ENCODE data around the gene RFX1. TPM values are rescaled to one million over a fixed set of nuclear protein-coding genes. Genes with fewer than 3 reads are reported as not detected.

RFX1 gene
- total and polyA plus RNA-seq, 2 experiments from 2014 or later, result 2.2 to 2.4 TPM

- no peak overlapping the region for H3K27ac ChIP-seq
These were observed 59.7 kb downstream of the RFX1 start for GRCh38 chr19:13946414-13946813.

GRCh38 chr19:13942023-13942684 is 64.0 kb downstream of the RFX1 start:
- no peak for TF ChIP-seq EZH2 (IDR thresholded peaks at IDR 0.05; ENCODE audit: borderline replicate concordance)
- TF ChIP-seq EZH2phosphoT487 (IDR thresholded peaks at IDR 0.05; ENCODE audit: low read depth, severe bottlenecking, unreplicated experiment), result no peak
- TF ChIP-seq CTCF (IDR thresholded peaks at IDR 0.05; ENCODE audit: poor library complexity), result no peak
- H4K20me1 ChIP-seq (ENCODE audit: insufficient read depth, poor library complexity, severe bottlenecking), result no peaks in the 10 kb centered on the region
- no peaks in the 10 kb centered on the region for H3K36me3 ChIP-seq (replicated peaks; ENCODE audit: insufficient read depth, low read depth)
- no peak overlapping the region for H2AFZ ChIP-seq
- H3K4me3 ChIP-seq, result no peak overlapping the region
- no peaks in the 10 kb centered on the region for H3K79me2 ChIP-seq
- H3K9me3 ChIP-seq (ENCODE audit: low read depth), result no peaks in the 10 kb centered on the region
- H3K27ac ChIP-seq, result no peak overlapping the region
- DNase-seq (ENCODE audit: low spot score), result no peak
- H3K4me1 ChIP-seq (ENCODE audit: insufficient read depth), result no peaks in the 10 kb centered on the region
- 100% methylated on average over 1 of the region's 1 CpG for WGBS (ENCODE audit: low lambda C conversion rate, missing lambda C conversion rate)
- H3K4me2 ChIP-seq, result no peak overlapping the region
- no peaks in the 10 kb centered on the region for H3K27me3 ChIP-seq
- H3K9me2 ChIP-seq (replicated peaks; ENCODE audit: insufficient read depth), result no peaks in the 10 kb centered on the region

More at GRCh38 chr19:13946414-13946813, 59.7 kb downstream of the RFX1 start:
- Histone ChIP-seq H3K9me3 (ENCODE audit: low read depth) (no peaks in the 10 kb centered on the region), H3K4me1 (ENCODE audit: insufficient read depth) (no peaks in the 10 kb centered on the region), H3K4me2 (no peak overlapping the region), H3K4me3 (no peak overlapping the region), H3K9me2 (replicated peaks; ENCODE audit: insufficient read depth) (no peaks in the 10 kb centered on the region), H4K20me1 (ENCODE audit: insufficient read depth, poor library complexity, severe bottlenecking) (no peaks in the 10 kb centered on the region), H3K79me2 (no peaks in the 10 kb centered on the region), H3K36me3 (replicated peaks; ENCODE audit: insufficient read depth, low read depth) (no peaks in the 10 kb centered on the region), H3K27me3 (no peaks in the 10 kb centered on the region), H2AFZ (no peak overlapping the region)
- no peak for TF ChIP-seq EZH2phosphoT487 (IDR thresholded peaks at IDR 0.05; ENCODE audit: low read depth, severe bottlenecking, unreplicated experiment)
- TF ChIP-seq CTCF (IDR thresholded peaks at IDR 0.05; ENCODE audit: poor library complexity), result no peak
- TF ChIP-seq EZH2 (IDR thresholded peaks at IDR 0.05; ENCODE audit: borderline replicate concordance), result no peak
- 91% methylated on average over 4 of the region's 4 CpGs for WGBS (ENCODE audit: low lambda C conversion rate, missing lambda C conversion rate)
- DNase-seq (ENCODE audit: low spot score), result no peak

GRCh38 chr19:13938301-13939064 is 67.6 kb downstream of the RFX1 start, which contains the start of gene PODNL1:
PODNL1 (minus strand) TSS chr19:13938417; CDS start chr19:13938181, 236 bp downstream.
- Histone ChIP-seq H2AFZ (no peak within 1 kb of the TSS), H3K9me3 (ENCODE audit: low read depth) (no peaks in the 10 kb centered on the region), H3K4me1 (ENCODE audit: insufficient read depth) (no peaks in the 10 kb centered on the region), H3K79me2 (no peaks in the 10 kb centered on the region), H3K4me3 (no peak within 1 kb of the TSS), H3K36me3 (replicated peaks; ENCODE audit: insufficient read depth, low read depth) (no peaks in the 10 kb centered on the region), H3K9me2 (replicated peaks; ENCODE audit: insufficient read depth) (no peaks in the 10 kb centered on the region), H4K20me1 (ENCODE audit: insufficient read depth, poor library complexity, severe bottlenecking) (no peaks in the 10 kb centered on the region), H3K27ac (no peak within 1 kb of the TSS), H3K27me3 (no peaks in the 10 kb centered on the region), H3K4me2 (peak within 1 kb of the TSS; percentile 63)
- DNase-seq (ENCODE audit: low spot score), result peak; percentile 17
- 48% methylated on average over 14 of the region's 21 CpGs for WGBS (ENCODE audit: low lambda C conversion rate, missing lambda C conversion rate)
- TF ChIP-seq EZH2phosphoT487 (IDR thresholded peaks at IDR 0.05; ENCODE audit: low read depth, severe bottlenecking, unreplicated experiment), result no peak

Data from hepatocyte (in vitro differentiated cells).